Measurements from ENCODE around the gene TTC9C. TPM values are rescaled to one million over a fixed set of nuclear protein-coding genes. Genes with fewer than 3 reads are reported as not detected.
A peak's percentile ranks its signal among the peaks of the same experiment; 100 is the strongest.

The TTC9C gene
- total RNA-seq, 1 experiment from 2014 or later, result 71.4 TPM

GRCh38 chr11:62680825-62681240 lies 47.5 kb upstream of the TTC9C start:
- Histone ChIP-seq H3K9me3 (ENCODE audit: insufficient read depth, low read depth) (no peaks in the 10 kb centered on the region), H3K4me2 (0 out of 2 replicates have a peak overlapping the region, but pooled peaks have one; percentile 23), H3K4me3 (no peak overlapping the region), H3K9me2 (ENCODE audit: insufficient read depth) (no peaks in the 10 kb centered on the region), H2AFZ (peak overlapping the region; percentile 34; the same call in 1 of the 2 replicates), H3K27ac (no peak overlapping the region), H3K36me3 (ENCODE audit: low read depth) (0 out of 2 replicates have a peak, but pooled peaks cover 20% of the 10 kb centered on the region), H3K79me2 (ENCODE audit: low read depth) (peaks cover 27% of the 10 kb centered on the region), H4K20me1 (ENCODE audit: insufficient read depth) (no peaks in the 10 kb centered on the region), H3K27me3 (ENCODE audit: insufficient read depth, low read depth) (no peaks in the 10 kb centered on the region), H3F3A (ENCODE audit: insufficient read depth, low read depth) (peaks cover 45% of the 10 kb centered on the region), H3K4me1 (replicated peaks; ENCODE audit: insufficient read depth) (peaks cover 29% of the 10 kb centered on the region)
- intact Hi-C loops (cut with micrococcal nuclease; ENCODE audit: unreplicated experiment), result loop anchor here (2.0 kb wide), 1 partner anchor 48 kb away; the partner anchor contains the start of gene TTC9C
- no peak for TF ChIP-seq EZH2 (IDR thresholded peaks at IDR 0.05; ENCODE audit: low read depth)
- TF ChIP-seq CTCF (conservative IDR thresholded peaks at IDR 0.05), result peak; percentile 75
- DNase-seq, result peak; percentile 45 to 71
- ChIA-PET CTCF (interaction anchor here (0.6 to 1.9 kb wide), 6 partner anchors 14 to 295 kb away, joined by 3 to 15 read pairs (median 4); partner anchors contain the start of gene POLR2G), POLR2A (ENCODE audit: unreplicated experiment) (interaction anchor here (0.5 to 0.7 kb wide), 2 partner anchors 16 to 83 kb away, joined by 3 read pairs; partner anchors contain the start of genes C11orf98 and CSKMT)
- BruUV-seq (replicated peaks), result no TSS peak

- Histone ChIP-seq H3K4me1 (replicated peaks; ENCODE audit: insufficient read depth) (peaks cover 21% of the 10 kb centered on the region), H3K4me3 (no peak overlapping the region), H3K27me3 (ENCODE audit: insufficient read depth, low read depth) (no peaks in the 10 kb centered on the region), H3K9me2 (ENCODE audit: insufficient read depth) (no peaks in the 10 kb centered on the region), H2AFZ (no peak overlapping the region), H3F3A (ENCODE audit: insufficient read depth, low read depth) (peaks cover 29% of the 10 kb centered on the region), H3K79me2 (ENCODE audit: low read depth) (peaks cover 14% of the 10 kb centered on the region), H3K27ac (no peak overlapping the region), H3K4me2 (no peak overlapping the region), H3K36me3 (ENCODE audit: low read depth) (0 out of 2 replicates have a peak, but pooled peaks cover 5% of the 10 kb centered on the region), H3K9me3 (ENCODE audit: insufficient read depth, low read depth) (no peaks in the 10 kb centered on the region), H4K20me1 (ENCODE audit: insufficient read depth) (no peaks in the 10 kb centered on the region)
- ChIA-PET CTCF (no interaction called here), POLR2A (ENCODE audit: unreplicated experiment) (no interaction called here)
- no peak for TF ChIP-seq EZH2 (IDR thresholded peaks at IDR 0.05; ENCODE audit: low read depth)
- no peak for TF ChIP-seq CTCF (conservative IDR thresholded peaks at IDR 0.05)
- no peak for DNase-seq
- no TSS peak for BruUV-seq (replicated peaks)
- intact Hi-C loops (cut with micrococcal nuclease; ENCODE audit: unreplicated experiment), result no loop called here
Measured at GRCh38 chr11:62682518-62682917, 45.8 kb upstream of the TTC9C start.

- H2AFZ ChIP-seq, result no peak overlapping the region
Measured at GRCh38 chr11:62687508-62688396, 40.5 kb upstream of the TTC9C start.

More at GRCh38 chr11:62687508-62688396, 40.5 kb upstream of the TTC9C start:
- Histone ChIP-seq H4K20me1 (ENCODE audit: insufficient read depth) (no peaks in the 10 kb centered on the region), H3K27ac (no peak overlapping the region), H3K9me3 (ENCODE audit: insufficient read depth, low read depth) (no peaks in the 10 kb centered on the region), H3K4me2 (no peak overlapping the region), H3K27me3 (ENCODE audit: insufficient read depth, low read depth) (no peaks in the 10 kb centered on the region), H3K4me1 (replicated peaks; ENCODE audit: insufficient read depth) (no peaks in the 10 kb centered on the region), H3K79me2 (ENCODE audit: low read depth) (no peaks in the 10 kb centered on the region), H3K36me3 (ENCODE audit: low read depth) (0 out of 2 replicates have a peak, but pooled peaks cover 6% of the 10 kb centered on the region), H3F3A (ENCODE audit: insufficient read depth, low read depth) (peaks cover 19% of the 10 kb centered on the region), H3K9me2 (ENCODE audit: insufficient read depth) (no peaks in the 10 kb centered on the region), H3K4me3 (no peak overlapping the region)
- no peak for DNase-seq
- POLR2A ChIA-PET (ENCODE audit: unreplicated experiment), result no interaction called here
- TF ChIP-seq CTCF (conservative IDR thresholded peaks at IDR 0.05) (no peak), EZH2 (IDR thresholded peaks at IDR 0.05; ENCODE audit: low read depth) (no peak)
- no TSS peak for BruUV-seq (replicated peaks)
- intact Hi-C loops (cut with micrococcal nuclease; ENCODE audit: unreplicated experiment), result no loop called here
- CTCF ChIA-PET, result no interaction called here

Measured in PC-9 (cell line).